Amygdala (tissue), 56 donors: Measurements from ENCODE around the gene MTFMT.
"Not testable (repeated sequence)": the region's sequence is repeated elsewhere in the genome, so short reads cannot be mapped to it uniquely, and the experiment has no call there.

Experiments
- DNase-seq, 56 donors: peaks; one replicate each; lab custom pipeline; 2025; lab: John Stamatoyannopoulos, UW

MTFMT gene

GRCh38 chr15:65028921-65029735 lies at the start of gene MTFMT:
Gene MTFMT, minus strand, starts transcription at chr15:65029639. Its CDS starts 26 bp downstream, at chr15:65029613.
- peak; percentile 20 to 92 (median 82) for DNase-seq

- DNase-seq, result peak in 5 of 56 donors; percentile 18 to 49 (median 22)
Measured at GRCh38 chr15:65077981-65078352, 48.5 kb upstream of the MTFMT start.

DNA sequence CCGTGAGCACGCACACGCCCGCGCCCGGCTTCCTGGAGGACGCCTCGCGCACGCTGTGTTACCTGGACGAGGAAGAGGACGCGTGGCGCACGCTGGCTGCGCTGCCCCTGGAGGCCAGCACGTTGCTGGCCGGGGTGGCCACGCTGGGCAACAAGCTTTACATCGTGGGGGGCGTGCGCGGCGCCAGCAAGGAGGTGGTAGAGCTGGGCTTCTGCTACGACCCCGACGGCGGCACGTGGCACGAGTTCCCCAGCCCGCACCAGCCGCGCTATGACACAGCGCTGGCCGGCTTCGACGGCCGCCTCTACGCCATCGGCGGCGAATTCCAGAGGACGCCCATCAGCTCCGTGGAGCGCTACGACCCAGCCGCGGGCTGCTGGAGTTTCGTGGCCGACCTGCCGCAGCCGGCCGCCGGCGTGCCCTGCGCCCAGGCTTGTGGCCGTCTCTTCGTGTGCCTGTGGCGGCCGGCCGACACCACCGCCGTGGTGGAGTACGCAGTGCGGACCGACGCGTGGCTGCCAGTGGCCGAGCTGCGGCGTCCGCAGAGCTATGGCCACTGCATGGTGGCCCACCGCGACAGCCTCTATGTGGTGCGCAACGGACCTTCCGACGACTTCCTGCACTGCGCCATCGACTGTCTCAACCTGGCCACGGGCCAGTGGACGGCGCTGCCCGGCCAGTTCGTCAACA lies 48.0 kb upstream of the MTFMT start:
- no peak for DNase-seq

GRCh38 chr15:65076486-65077290 lies 47.2 kb upstream of the MTFMT start, which contains the start of gene KBTBD13:
Gene KBTBD13, plus strand, starts transcription at chr15:65076746. Its CDS starts 70 bp downstream, at chr15:65076816.
- DNase-seq, result no peak

DNA sequence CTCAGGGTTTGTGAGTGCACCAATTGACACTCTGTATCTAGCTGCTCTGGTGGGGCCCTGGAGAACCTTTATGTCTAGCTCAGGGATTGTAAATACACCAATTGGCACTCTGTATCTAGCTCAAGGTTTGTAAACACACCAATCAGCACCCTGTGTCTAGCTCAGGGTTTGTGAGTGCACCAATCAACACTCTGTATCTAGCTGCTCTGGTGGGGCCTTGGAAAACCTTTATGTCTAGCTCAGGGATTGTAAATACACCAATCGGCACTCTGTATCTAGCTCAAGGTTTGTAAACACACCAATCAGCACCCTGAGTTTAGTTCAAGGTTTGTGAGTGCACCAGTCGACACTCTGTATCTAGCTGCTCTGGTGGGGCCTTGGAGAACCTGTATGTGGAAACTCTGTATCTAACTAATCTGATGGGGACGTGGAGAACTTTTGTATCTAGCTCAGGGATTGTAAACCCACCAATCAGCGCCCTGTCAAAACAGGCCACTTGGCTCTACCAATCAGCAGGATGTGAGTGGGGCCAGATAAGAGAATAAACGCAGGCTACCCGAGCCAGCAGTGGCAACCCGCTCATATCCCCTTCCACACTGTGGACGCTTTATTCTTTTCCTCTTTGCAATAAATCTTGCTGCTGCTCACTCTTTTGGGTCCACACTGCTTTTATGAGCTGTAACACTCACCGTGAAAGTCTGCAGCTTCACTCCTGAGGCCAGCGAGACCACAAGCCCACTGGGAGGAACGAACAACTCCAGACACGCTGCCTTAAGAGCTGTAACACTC lies 46.4 kb upstream of the MTFMT start:
- not testable (repeated sequence) for DNase-seq

DNA sequence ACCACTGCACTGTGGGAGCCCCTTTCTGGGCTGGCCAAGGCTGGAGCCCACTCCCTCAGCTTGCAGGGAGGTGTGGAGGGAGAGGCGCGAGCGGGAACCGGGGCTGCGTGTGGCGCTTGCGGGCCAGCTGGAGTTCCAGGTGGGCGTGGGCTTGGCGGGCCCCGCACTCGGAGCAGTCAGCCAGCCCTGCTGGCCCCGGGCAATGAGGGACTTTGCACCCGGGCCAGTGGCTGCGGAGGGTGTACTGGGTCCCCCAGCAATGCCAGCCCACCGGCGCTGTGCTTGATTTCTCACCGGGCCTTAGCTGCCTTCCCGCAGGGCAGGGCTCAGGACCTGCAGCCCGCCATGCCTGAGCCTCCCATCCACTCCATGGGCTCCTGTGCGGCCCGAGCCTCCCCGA lies 45.5 kb upstream of the MTFMT start:
- not testable (repeated sequence) for DNase-seq

DNA sequence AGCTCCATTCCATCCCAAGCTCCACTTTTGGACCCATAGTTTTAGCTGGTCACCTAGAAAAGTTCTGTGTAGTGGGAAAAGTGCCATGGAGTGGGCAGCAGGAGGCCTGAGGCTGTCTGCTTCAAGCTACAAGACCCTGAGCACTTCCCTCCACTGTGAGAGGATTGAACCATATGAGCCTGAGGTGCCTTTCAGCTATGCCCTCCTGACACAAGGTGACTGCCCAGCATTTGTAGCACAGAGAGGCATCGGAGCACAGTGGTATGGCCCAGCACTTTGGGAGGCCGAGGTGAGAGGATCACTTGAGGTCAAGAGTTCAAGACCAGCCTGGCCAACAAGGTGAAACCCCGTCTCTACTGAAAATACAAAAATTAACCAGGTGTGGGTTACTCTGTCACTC lies 43.2 kb upstream of the MTFMT start:
- DNase-seq, result no peak

DNA sequence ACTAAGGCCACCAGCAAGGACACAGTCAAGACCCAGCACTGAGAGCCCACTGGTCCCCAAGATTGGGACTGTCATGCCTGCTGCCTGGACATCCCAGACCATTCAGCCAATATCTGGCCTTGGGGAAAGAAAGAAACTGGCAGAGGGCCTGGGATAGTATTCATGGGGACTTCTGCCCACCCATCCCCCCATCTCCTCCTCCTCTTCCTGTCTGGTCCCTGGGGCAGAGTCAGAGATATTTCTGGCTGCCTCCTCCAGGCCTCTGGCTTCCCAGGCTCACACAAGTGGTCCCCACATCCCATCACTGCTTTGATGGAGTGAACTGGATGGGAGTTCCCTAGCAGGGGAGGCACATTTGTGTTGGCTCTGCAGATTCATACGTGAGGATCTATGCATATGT lies 42.6 kb upstream of the MTFMT start:
- DNase-seq, result no peak

- DNase-seq, result peak in 8 of 56 donors; percentile 21 to 57 (median 42)
Measured at GRCh38 chr15:65071381-65071811, 42.0 kb upstream of the MTFMT start.

- DNase-seq, result no peak
Measured at GRCh38 chr15:65069779-65070546, 40.5 kb upstream of the MTFMT start.

DNA sequence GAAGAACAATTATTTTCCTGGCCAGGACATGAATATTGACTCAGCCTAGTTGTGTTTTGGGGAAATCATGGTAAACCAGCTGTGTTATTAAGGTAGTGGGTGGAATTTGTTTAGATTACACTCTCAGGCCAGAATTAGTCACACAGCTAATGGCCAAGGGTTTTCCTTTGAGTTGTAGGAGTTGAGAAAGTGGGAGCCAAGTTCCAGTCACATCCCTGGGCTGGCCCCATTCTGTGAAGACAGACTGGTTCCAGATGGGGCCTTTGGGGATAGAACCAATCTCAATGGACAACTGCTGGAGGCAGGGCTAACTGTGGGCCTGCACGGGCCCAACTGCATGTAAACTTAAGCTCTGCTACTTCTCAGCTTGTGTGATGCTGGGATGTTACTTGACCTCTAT lies 39.7 kb upstream of the MTFMT start:
- DNase-seq, result no peak

DNA sequence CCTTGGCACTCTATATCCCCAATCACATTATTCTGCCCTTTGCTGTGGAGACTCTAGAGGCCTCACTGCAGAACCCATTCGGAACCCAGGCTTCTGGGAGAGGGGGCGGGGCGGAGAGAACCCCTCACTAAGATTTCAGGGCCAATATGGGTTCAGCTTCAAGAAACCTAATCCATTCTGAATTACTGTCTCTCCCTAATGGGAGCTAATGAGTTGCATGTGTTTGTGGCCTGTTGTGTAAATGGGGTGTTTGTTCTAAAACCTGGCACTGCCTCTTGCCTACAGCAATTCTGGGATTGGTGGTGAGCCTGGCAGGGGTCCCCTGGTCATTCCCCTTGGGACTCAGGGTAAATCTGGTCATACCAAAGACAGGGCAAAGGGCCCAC lies 39.0 kb upstream of the MTFMT start:
- peak in 1 of 56 donors; percentile 30 for DNase-seq

- no peak for DNase-seq
Measured at GRCh38 chr15:65067645-65068402, 38.4 kb upstream of the MTFMT start, which contains the start of gene RASL12. Gene RASL12, minus strand, starts transcription at chr15:65067991. Its CDS starts 156 bp downstream, at chr15:65067835.

DNA sequence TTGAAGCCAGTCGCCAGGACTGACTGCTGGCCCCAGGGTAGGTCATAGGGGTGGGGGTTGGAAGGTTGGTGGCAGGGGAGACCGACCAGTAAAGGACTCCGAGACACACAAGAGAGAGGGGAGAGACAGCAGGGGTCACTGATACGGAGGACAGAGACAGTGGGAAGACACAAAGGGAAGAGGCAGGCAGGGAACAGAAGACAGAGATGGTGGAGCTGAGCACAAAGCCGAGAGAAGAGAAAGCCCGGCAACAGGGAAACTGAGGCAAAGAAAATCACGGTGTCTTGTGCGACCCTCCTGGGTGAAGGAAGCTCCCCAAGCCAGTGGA lies 37.8 kb upstream of the MTFMT start:
- no peak for DNase-seq

DNA sequence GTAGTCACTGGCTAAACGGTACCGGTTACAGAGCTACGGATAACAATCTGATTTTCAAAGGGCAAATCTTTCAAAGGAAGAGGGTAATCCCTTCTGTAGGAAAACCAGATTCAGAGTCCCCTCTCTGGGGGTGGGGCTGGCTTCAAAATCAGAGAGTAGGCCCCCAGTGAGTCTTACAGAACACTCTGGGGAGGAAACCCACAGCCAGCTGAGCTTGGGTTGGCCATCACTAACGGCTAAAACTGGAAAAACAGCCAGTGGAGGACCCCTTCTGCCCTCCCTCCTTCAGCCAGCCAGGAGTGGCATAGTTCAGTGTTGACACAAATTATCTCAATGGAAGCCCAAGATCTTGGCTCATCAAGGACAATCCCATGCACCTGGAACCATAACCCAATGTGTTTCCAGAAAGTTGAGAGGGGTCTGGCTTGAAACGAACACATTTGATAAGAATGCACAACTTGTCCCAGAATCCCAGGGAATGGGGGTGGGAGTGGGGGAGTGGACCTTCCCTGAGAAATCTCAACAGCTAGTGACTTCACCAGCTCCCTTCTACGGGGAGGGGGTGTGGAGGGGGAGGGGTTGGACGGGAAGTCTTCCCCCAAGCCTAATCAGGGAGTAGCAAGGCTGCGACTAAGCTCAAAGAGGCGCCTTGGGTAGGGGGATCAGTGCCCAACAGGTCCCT lies 37.3 kb upstream of the MTFMT start:
- no peak for DNase-seq

DNA sequence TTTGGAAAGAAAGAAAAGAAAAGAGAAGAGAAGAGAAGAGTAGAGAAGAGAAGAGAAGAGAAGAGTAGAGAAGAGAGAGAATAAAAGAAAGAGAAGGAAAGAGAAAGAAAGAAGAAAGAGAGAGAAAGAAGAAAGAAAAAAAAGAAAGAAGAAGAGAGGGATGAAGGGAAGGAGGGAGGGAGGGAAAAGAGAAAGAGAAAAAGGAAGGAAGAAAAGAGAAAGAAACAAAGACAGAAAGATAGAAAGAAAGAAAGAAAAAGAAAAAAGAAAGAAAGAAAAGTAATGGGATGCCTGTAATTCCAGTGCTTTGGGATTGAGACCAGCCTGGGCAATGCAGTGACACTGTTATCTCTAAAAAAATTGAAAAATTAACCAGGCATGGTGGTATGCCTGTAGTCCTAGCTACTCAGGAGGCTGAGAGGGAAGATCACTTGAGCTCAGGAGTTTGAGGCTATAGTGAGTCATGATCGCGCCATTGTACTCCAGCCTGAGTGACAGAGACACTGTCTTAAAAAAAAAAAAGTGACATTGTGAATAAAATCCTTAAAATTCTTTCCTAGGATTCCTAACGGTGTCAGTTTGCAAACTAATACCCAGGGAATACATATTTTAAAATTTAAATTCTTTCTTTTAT lies 36.7 kb upstream of the MTFMT start:
- no peak for DNase-seq

DNA sequence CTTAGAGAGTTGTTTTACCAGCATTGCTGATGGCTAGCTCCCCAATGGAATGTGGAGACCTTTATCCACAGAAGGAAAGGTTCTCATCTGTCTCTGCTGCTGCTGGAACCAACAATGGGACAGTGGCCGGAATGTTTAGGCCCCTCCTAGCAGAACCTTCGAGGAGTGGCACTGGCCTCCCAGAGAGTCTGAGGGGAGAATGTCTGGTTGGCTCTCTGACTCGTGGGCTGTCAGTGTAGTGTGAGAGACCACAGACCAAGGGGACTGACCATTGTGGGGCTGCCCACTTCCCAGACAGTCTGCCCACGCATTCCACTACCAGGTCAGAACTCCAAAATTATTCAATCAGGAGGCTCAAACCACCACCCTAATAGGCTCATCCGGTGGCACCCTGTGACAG lies 33.3 kb upstream of the MTFMT start:
- DNase-seq, result no peak

GRCh38 chr15:65062061-65062460 lies 32.6 kb upstream of the MTFMT start:
- no peak for DNase-seq
